Measurements from ENCODE around the gene FBLIM1. TPM values are rescaled to one million over a fixed set of nuclear protein-coding genes. Genes with fewer than 3 reads are reported as not detected.

The FBLIM1 gene
- total RNA-seq, 2 donors from 2014 or later: 731 to 997 TPM

GRCh38 chr1:15767941-15768340 is 9.3 kb downstream of the FBLIM1 start:
- DNase-seq (ENCODE audit: low spot score) (no peak), ATAC-seq (ENCODE audit: insufficient number of reproducible peaks, low FRiP score, low read depth) (no peak)
- Histone ChIP-seq H3K4me1 (ENCODE audit: control insufficient read depth in 1 of 2, low read depth in 2 of 2) (peaks cover 18 to 69% of the 10 kb centered on the region in 2 donors), H3K27ac (peak overlapping the region in 1 of 2 donors; percentile 58), H3K9me3 (no peaks in the 10 kb centered on the region), H3K27me3 (replicated peaks; ENCODE audit: insufficient read depth) (no peaks in the 10 kb centered on the region), H3K4me3 (no peak overlapping the region), H3K36me3 (peaks cover 80% of the 10 kb centered on the region)
- TF ChIP-seq CTCF (IDR thresholded peaks at IDR 0.05): no peak

GRCh38 chr1:15768388-15768787 is 9.8 kb downstream of the FBLIM1 start:
- peaks cover 84% of the 10 kb centered on the region for H3K36me3 ChIP-seq
- H3K4me3 ChIP-seq: no peak overlapping the region
- no peak for DNase-seq (ENCODE audit: low spot score)
- peak overlapping the region in 1 of 2 donors; percentile 58 for H3K27ac ChIP-seq
- H3K27me3 ChIP-seq (replicated peaks; ENCODE audit: insufficient read depth): no peaks in the 10 kb centered on the region
- TF ChIP-seq CTCF (IDR thresholded peaks at IDR 0.05): no peak
- H3K9me3 ChIP-seq: no peaks in the 10 kb centered on the region
- ATAC-seq (ENCODE audit: insufficient number of reproducible peaks, low FRiP score, low read depth): no peak
- H3K4me1 ChIP-seq (ENCODE audit: control insufficient read depth in 1 of 2, low read depth in 2 of 2): peaks cover 14 to 64% of the 10 kb centered on the region in 2 donors

- DNase-seq (ENCODE audit: low spot score): no peak
- Histone ChIP-seq H3K27ac (peak overlapping the region; percentile 32 to 38), H3K4me3 (no peak overlapping the region), H3K4me1 (ENCODE audit: control insufficient read depth in 1 of 2, low read depth in 2 of 2) (peaks cover 0 to 49% of the 10 kb centered on the region in 2 donors), H3K9me3 (no peaks in the 10 kb centered on the region), H3K36me3 (peaks cover 89% of the 10 kb centered on the region), H3K27me3 (replicated peaks; ENCODE audit: insufficient read depth) (no peaks in the 10 kb centered on the region)
- TF ChIP-seq CTCF (IDR thresholded peaks at IDR 0.05): no peak
- no peak for ATAC-seq (ENCODE audit: insufficient number of reproducible peaks, low FRiP score, low read depth)
Observed at GRCh38 chr1:15770313-15770962, 11.8 kb downstream of the FBLIM1 start.

- Histone ChIP-seq H3K4me3 (no peak overlapping the region), H3K27me3 (replicated peaks; ENCODE audit: insufficient read depth) (no peaks in the 10 kb centered on the region), H3K36me3 (peaks cover 88% of the 10 kb centered on the region), H3K27ac (peak overlapping the region; percentile 34 to 54), H3K4me1 (ENCODE audit: control insufficient read depth in 1 of 2, low read depth in 2 of 2) (peaks cover 0 to 33% of the 10 kb centered on the region in 2 donors), H3K9me3 (no peaks in the 10 kb centered on the region)
- no peak for ATAC-seq (ENCODE audit: insufficient number of reproducible peaks, low FRiP score, low read depth)
- no peak for TF ChIP-seq CTCF (IDR thresholded peaks at IDR 0.05)
- no peak for DNase-seq (ENCODE audit: low spot score)
Observed at GRCh38 chr1:15771836-15772515, 13.4 kb downstream of the FBLIM1 start.

- H3K4me3 ChIP-seq: no peak overlapping the region
- H3K27ac ChIP-seq: peak overlapping the region; percentile 26 to 32
- TF ChIP-seq CTCF (IDR thresholded peaks at IDR 0.05): no peak
- H3K36me3 ChIP-seq: peaks cover 89% of the 10 kb centered on the region
- ATAC-seq (ENCODE audit: insufficient number of reproducible peaks, low FRiP score, low read depth) (no peak), DNase-seq (ENCODE audit: low spot score) (no peak)
- peaks cover 0 to 10% of the 10 kb centered on the region in 2 donors for H3K4me1 ChIP-seq (ENCODE audit: control insufficient read depth in 1 of 2, low read depth in 2 of 2)
- H3K9me3 ChIP-seq: no peaks in the 10 kb centered on the region
- no peaks in the 10 kb centered on the region for H3K27me3 ChIP-seq (replicated peaks; ENCODE audit: insufficient read depth)
Observed at GRCh38 chr1:15775706-15776105, 17.1 kb downstream of the FBLIM1 start.

Measured in thoracic aorta (tissue), 2 donors.